Neural cell (in vitro differentiated cells): Measurements from ENCODE around the gene SPTY2D1. TPM values are rescaled to one million over a fixed set of nuclear protein-coding genes. Genes with fewer than 3 reads are reported as not detected.
"Not testable (repeated sequence)": the region's sequence is repeated elsewhere in the genome, so short reads cannot be mapped to it uniquely, and the experiment has no call there.

Experiments used
- H2AFZ ChIP-seq: fragments of 200-600, 300-800 bp; sonication (generic), shearing (Covaris generic); 2 replicates; pipeline ENCODE4 v1.6.0; 2014; ENCODE audit warnings: low read depth, mild to moderate bottlenecking, antibody characterized with exemption, low read length, moderate library complexity
- H3F3A ChIP-seq: fragments of 200-600 bp; shearing (Covaris generic); 2 replicates; pipeline ENCODE4 v1.6.1; 2016; ENCODE audit warnings: mild to moderate bottlenecking, moderate library complexity, mixed read lengths, antibody characterized with exemption, low read length; ENCODE audit not compliant: insufficient read depth, poor library complexity, severe bottlenecking
- H3K27ac ChIP-seq: fragments of 200-600, 300-800 bp; sonication (generic), shearing (Covaris generic); 2 replicates; pipeline ENCODE4 v1.5.1; 2014; ENCODE audit warnings: mild to moderate bottlenecking, low read length, moderate library complexity
- H3K27me3 ChIP-seq: fragments of 300-800, 200-600 bp; sonication (generic), shearing (Covaris generic); 2 replicates; pipeline ENCODE4 v1.6.0; 2014; ENCODE audit warnings: mild to moderate bottlenecking, low read depth, low read length, moderate library complexity; ENCODE audit not compliant: insufficient read depth
- H3K36me3 ChIP-seq: fragments of 300-800, 200-600 bp; sonication (generic), shearing (Covaris generic); 2 replicates; pipeline ENCODE4 v1.5.1; 2014; ENCODE audit warnings: mild to moderate bottlenecking, antibody characterized with exemption, low read length, moderate library complexity; ENCODE audit not compliant: insufficient read depth
- H3K4me2 ChIP-seq: fragments of 300-800, 200-600 bp; sonication (generic), shearing (Covaris generic); 2 replicates; pipeline ENCODE4 v1.6.0; 2014; ENCODE audit warnings: mild to moderate bottlenecking, low read length
- H3K4me3 ChIP-seq: fragments of 300-800, 200-600 bp; sonication (generic), shearing (Covaris generic); 2 replicates; pipeline ENCODE4 v1.5.1; 2014; ENCODE audit warnings: mild to moderate bottlenecking, low read length, moderate library complexity
- H3K79me2 ChIP-seq: fragments of 200-600 bp; shearing (Covaris generic); replicated peaks from 2 replicates; pipeline ENCODE4 v1.6.0; 2014; ENCODE audit warnings: mild to moderate bottlenecking, low read length, moderate library complexity; ENCODE audit not compliant: insufficient read depth
- H3K9ac ChIP-seq: fragments of 300-800, 200-600 bp; sonication (generic), shearing (Covaris generic); 2 replicates; pipeline ENCODE4 v1.6.1; 2016; ENCODE audit warnings: mild to moderate bottlenecking, low read length, mixed read lengths
- H3K9me2 ChIP-seq: fragments of 200-600 bp; shearing (Covaris generic); 2 replicates; pipeline ENCODE4 v1.6.1; 2016; ENCODE audit warnings: mild to moderate bottlenecking, low read length, mixed read lengths; ENCODE audit not compliant: insufficient read depth
- H3K9me3 ChIP-seq: fragments of 200-600, 300-800 bp; sonication (generic), shearing (Covaris generic); 2 replicates; pipeline ENCODE4 v1.6.1; 2016; ENCODE audit warnings: mild to moderate bottlenecking, mixed run types, low read length, moderate library complexity, mixed read lengths
- H4K20me1 ChIP-seq: fragments of 200-600 bp; shearing (Covaris generic); 2 replicates; pipeline ENCODE4 v1.6.1; 2016; ENCODE audit warnings: mild to moderate bottlenecking, mixed run types; ENCODE audit not compliant: insufficient read depth
- CTCF ChIP-seq: fragments of 450-650 bp; IDR thresholded peaks from 2 replicates; pipeline ENCODE4 v1.5.1; 2014; ENCODE audit warnings: antibody characterized with exemption, mild to moderate bottlenecking, moderate library complexity; ENCODE audit not compliant: poor library complexity, severe bottlenecking
- EP300 ChIP-seq: fragments of 450-650 bp; conservative IDR thresholded peaks from 2 replicates; pipeline ENCODE4 v1.6.1; 2014; ENCODE audit warnings: antibody characterized with exemption, mild to moderate bottlenecking, moderate library complexity; ENCODE audit not compliant: poor library complexity, severe bottlenecking
- EZH2 ChIP-seq: fragments of 200-600, 300-800 bp; shearing (Covaris generic), sonication (generic); IDR thresholded peaks from 2 replicates; pipeline ENCODE4 v1.6.1; 2014; ENCODE audit warnings: antibody characterized with exemption, low read length, borderline replicate concordance, mild to moderate bottlenecking; ENCODE audit not compliant: insufficient read depth, poor library complexity, severe bottlenecking
- MXI1 ChIP-seq: fragments of 450-650 bp; conservative IDR thresholded peaks from 2 replicates; pipeline ENCODE4 v1.6.1; 2014; ENCODE audit warnings: antibody characterized with exemption, mild to moderate bottlenecking; ENCODE audit not compliant: poor library complexity, severe bottlenecking
- POLR2AphosphoS5 ChIP-seq: IDR thresholded peaks from 2 replicates; pipeline ENCODE4 v1.6.1; 2012
- RAD21 ChIP-seq: fragments of 450-650 bp; conservative IDR thresholded peaks from 2 replicates; pipeline ENCODE4 v1.6.1; 2014; ENCODE audit warnings: antibody characterized with exemption, mild to moderate bottlenecking, moderate library complexity
- REST ChIP-seq: IDR thresholded peaks from 2 replicates; pipeline ENCODE4 v1.6.1; 2012; ENCODE audit warnings: borderline replicate concordance
- SMC3 ChIP-seq: fragments of 450-650 bp; conservative IDR thresholded peaks from 2 replicates; pipeline ENCODE4 v1.6.1; 2014; ENCODE audit warnings: antibody characterized with exemption, mild to moderate bottlenecking, moderate library complexity; ENCODE audit not compliant: poor library complexity
- TAF1 ChIP-seq: IDR thresholded peaks from 2 replicates; pipeline ENCODE4 v1.6.1; 2012; ENCODE audit warnings: low read depth
- polyA minus RNA-seq: library from RNA; depleted of rRNA, polyadenylated mRNA; stranded (reverse); fragments of >200 nt; gene quantifications from 2 replicates; pipeline ENCODE4 v1.2.3, GENCODE V29; 2014
- polyA plus RNA-seq: library from polyadenylated mRNA; depleted of rRNA; stranded (reverse); fragments of >200 nt; gene quantifications from 2 replicates; pipeline ENCODE4 v1.2.3, GENCODE V29; 2014

The SPTY2D1 gene
- polyA plus RNA-seq = 5.9 and 13.2 TPM in 2 replicates
- polyA minus RNA-seq = 15.6 and 20.6 TPM in 2 replicates

- Histone ChIP-seq H3K27me3 (no peaks in the 10 kb centered on the region), H3K4me2 (peak within 1 kb of the TSS; percentile 98), H3F3A (no peaks in the 10 kb centered on the region), H4K20me1 (no peaks in the 10 kb centered on the region), H3K9me2 (no peaks in the 10 kb centered on the region), H3K9me3 (no peaks in the 10 kb centered on the region), H3K36me3 (no peaks in the 10 kb centered on the region), H2AFZ (peak within 1 kb of the TSS; percentile 94), H3K9ac (peak within 1 kb of the TSS; percentile 87), H3K4me3 (peak within 1 kb of the TSS; percentile 73), H3K27ac (peak within 1 kb of the TSS; percentile 95), H3K79me2 (peaks cover 35% of the 10 kb centered on the region)
- peak; percentile 33 for TF ChIP-seq RAD21
- TF ChIP-seq CTCF = peak; percentile 31
- peak; percentile 75 for TF ChIP-seq MXI1
- TF ChIP-seq POLR2AphosphoS5 = peak; percentile 98
- peak; percentile 73 for TF ChIP-seq EP300
- peak; percentile 57 for TF ChIP-seq SMC3
- TF ChIP-seq REST = peak; percentile 87
- TF ChIP-seq TAF1 = peak; percentile 93
- no peak for TF ChIP-seq EZH2
Measured at GRCh38 chr11:18634140-18635032, at the start of gene SPTY2D1. Gene SPTY2D1, minus strand, starts transcription at chr11:18634342. Its CDS starts 85 bp downstream, at chr11:18634257.

- H2AFZ ChIP-seq = no peak overlapping the region
- no peaks in the 10 kb centered on the region for H3K9me2 ChIP-seq
- H3K9ac ChIP-seq = no peak overlapping the region
- H3K9me3 ChIP-seq = no peaks in the 10 kb centered on the region
- H3K4me2 ChIP-seq = no peak overlapping the region
- H3K4me3 ChIP-seq = no peak overlapping the region
- H4K20me1 ChIP-seq = no peaks in the 10 kb centered on the region
- H3K36me3 ChIP-seq = no peaks in the 10 kb centered on the region
- no peaks in the 10 kb centered on the region for H3K27me3 ChIP-seq
- no peaks in the 10 kb centered on the region for H3F3A ChIP-seq
- TF ChIP-seq CTCF (no peak), RAD21 (no peak), TAF1 (no peak), MXI1 (no peak), REST (no peak), SMC3 (no peak), EZH2 (no peak), POLR2AphosphoS5 (no peak), EP300 (no peak)
- H3K27ac ChIP-seq = no peak overlapping the region
- no peaks in the 10 kb centered on the region for H3K79me2 ChIP-seq
Measured at GRCh38 chr11:18682466-18682865, 48.3 kb upstream of the SPTY2D1 start.

- H3K4me2 ChIP-seq, H3K79me2 ChIP-seq, H3K27ac ChIP-seq, H3K36me3 ChIP-seq, H3K4me3 ChIP-seq, H3K9ac ChIP-seq, H3K27me3 ChIP-seq, H2AFZ ChIP-seq, H4K20me1 ChIP-seq, H3K9me3 ChIP-seq, H3F3A ChIP-seq, H3K9me2 ChIP-seq: not testable (repeated sequence)
Measured at GRCh38 chr11:18681949-18682348, 47.8 kb upstream of the SPTY2D1 start.
